T-helper 2 cell treated with Interferon-gamma antibody and Interleukin-4, amounts not matched to agents 100 ng/mL and 5 ng/mL, for 36 hours (primary cell): ENCODE data around the gene NAT9. TPM values are rescaled to one million over a fixed set of nuclear protein-coding genes. Genes with fewer than 3 reads are reported as not detected.

ENCODE experiments used
- intact Hi-C: fragments of 100-400 bp; cut with micrococcal nuclease; formaldehyde crosslinking; loops from one replicate; pipeline ENCODE4 v1.15.1; 2023
- total RNA-seq: library from RNA; stranded (reverse); gene quantifications from 2 replicates; pipeline ENCODE4 v1.2.3, GENCODE V29; 2022

The NAT9 gene
- total RNA-seq, 1 donor from 2014 or later = 32.9 TPM

GRCh38 chr17:74780443-74781238, 4.5 kb upstream of the NAT9 start:
- intact Hi-C loops = no loop called here

- intact Hi-C loops = no loop called here
Observed at GRCh38 chr17:74779948-74780400, 3.8 kb upstream of the NAT9 start.

GRCh38 chr17:74779501-74779900, 3.4 kb upstream of the NAT9 start:
- intact Hi-C loops = no loop called here

- intact Hi-C loops = no loop called here
Observed at GRCh38 chr17:74778960-74779359, 2.8 kb upstream of the NAT9 start.

GRCh38 chr17:74777901-74778515, 1.9 kb upstream of the NAT9 start:
- intact Hi-C loops = no loop called here

- intact Hi-C loops = loop anchor here (1.0 kb wide), 1 partner anchor 29 kb away; the partner anchor contains the start of gene NHERF1
Observed at GRCh38 chr17:74776990-74777389, 845 bp upstream of the NAT9 start.

- intact Hi-C loops = loop anchor here (1.0 kb wide), 1 partner anchor 27 kb away; the partner anchor contains the start of gene NHERF1
Observed at GRCh38 chr17:74775409-74776043, 619 bp downstream of the NAT9 start.

GRCh38 chr17:74773871-74774286, 2.3 kb downstream of the NAT9 start:
- intact Hi-C loops = no loop called here

- intact Hi-C loops = no loop called here
Observed at GRCh38 chr17:74773414-74773813, 2.7 kb downstream of the NAT9 start.

- intact Hi-C loops = no loop called here
Observed at GRCh38 chr17:74772053-74772452, 4.1 kb downstream of the NAT9 start.

- intact Hi-C loops = no loop called here
Observed at GRCh38 chr17:74771319-74771914, 4.7 kb downstream of the NAT9 start.

GRCh38 chr17:74770498-74771318, 5.4 kb downstream of the NAT9 start:
- intact Hi-C loops = loop anchor here (1.0 kb wide), 3 partner anchors 22 to 113 kb away; partner anchors contain the start of gene NHERF1

GRCh38 chr17:74769856-74770497, 6.2 kb downstream of the NAT9 start:
- intact Hi-C loops = loop anchor here (1.0 kb wide), 3 partner anchors 22 to 113 kb away; partner anchors contain the start of gene NHERF1

GRCh38 chr17:74769266-74769855, 6.8 kb downstream of the NAT9 start:
- intact Hi-C loops = no loop called here

GRCh38 chr17:74768763-74769114, 7.4 kb downstream of the NAT9 start:
- intact Hi-C loops = no loop called here

GRCh38 chr17:74768069-74768762, 7.9 kb downstream of the NAT9 start:
- intact Hi-C loops = no loop called here

GRCh38 chr17:74767111-74767516, 9.0 kb downstream of the NAT9 start:
- intact Hi-C loops = no loop called here

GRCh38 chr17:74766413-74766812, 9.7 kb downstream of the NAT9 start:
- intact Hi-C loops = no loop called here

- intact Hi-C loops = no loop called here
Observed at GRCh38 chr17:74764751-74765286, 11.3 kb downstream of the NAT9 start.
